Measurements from ENCODE around the gene ZNF823.
A peak's percentile ranks its signal among the peaks of the same experiment; 100 is the strongest.
"Not testable (repeated sequence)": the region's sequence is repeated elsewhere in the genome, so short reads cannot be mapped to it uniquely, and the experiment has no call there.

The ZNF823 gene

DNA sequence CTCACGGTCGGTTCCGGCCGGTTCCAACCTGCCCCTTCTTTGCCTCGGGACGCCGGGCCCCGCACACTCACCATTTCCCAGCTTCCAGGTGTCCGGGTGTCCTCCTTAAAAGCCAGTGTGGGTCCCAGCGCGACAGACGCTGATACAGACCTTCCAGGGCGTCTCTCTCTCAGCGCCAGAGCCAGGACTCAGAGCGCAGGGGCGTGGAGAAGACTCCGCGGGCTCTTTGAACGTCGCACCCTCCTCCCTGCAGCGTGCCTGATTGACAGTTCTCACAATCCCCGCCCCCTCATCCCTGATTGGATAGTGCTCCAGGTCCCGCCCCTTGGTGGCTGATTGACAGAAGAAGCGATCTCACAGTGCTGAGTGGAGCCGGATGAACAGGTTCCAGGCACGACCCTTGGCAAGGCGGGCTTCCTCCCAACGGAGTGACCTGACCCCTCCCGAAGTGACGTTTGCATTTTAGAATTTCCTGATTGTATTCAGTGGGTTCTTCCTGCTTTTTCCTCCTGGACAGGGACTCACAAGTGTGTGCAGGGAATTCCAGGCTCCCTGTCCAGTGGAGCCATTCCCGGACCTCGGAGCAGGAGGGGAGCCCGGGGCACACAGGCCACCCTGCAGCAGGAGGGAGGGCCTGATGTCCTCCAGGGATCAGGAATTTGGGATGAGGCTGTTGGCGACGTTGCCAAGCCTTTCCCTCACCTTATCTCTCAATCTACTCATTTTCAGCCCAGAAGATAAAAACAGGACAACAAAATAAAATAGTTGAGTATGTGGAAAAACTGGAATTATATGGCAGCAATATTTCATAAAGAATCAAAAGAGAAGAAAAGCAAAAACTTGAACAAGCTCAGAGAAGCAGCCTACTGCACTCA is at the start of gene ZNF823:
TSS of gene ZNF823 (minus strand) at position 201 of the 875 bp plus-strand sequence. CDS start at position 74, 127 bp downstream.
- peak; percentile 98 for DNase-seq

DNA sequence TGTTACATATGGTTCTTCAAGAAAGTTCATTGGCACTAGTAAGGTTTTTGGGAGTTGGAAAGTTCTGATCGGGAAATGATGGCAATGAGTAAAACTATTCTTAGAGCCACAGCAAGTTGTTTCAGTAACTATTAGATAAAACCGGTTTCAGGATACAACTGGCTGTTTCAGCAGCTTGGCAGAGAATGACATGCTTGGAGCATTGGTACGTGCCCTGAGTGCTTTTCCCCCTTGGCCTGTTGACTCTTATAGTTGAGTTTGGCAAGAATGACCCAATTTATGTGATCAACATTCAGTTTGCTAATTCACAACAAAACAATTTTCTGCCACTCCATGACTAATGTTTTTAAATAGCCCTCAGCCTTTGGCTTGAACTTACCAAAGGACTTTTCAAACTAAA is 48.8 kb upstream of the ZNF823 start:
- no peak for DNase-seq

DNA sequence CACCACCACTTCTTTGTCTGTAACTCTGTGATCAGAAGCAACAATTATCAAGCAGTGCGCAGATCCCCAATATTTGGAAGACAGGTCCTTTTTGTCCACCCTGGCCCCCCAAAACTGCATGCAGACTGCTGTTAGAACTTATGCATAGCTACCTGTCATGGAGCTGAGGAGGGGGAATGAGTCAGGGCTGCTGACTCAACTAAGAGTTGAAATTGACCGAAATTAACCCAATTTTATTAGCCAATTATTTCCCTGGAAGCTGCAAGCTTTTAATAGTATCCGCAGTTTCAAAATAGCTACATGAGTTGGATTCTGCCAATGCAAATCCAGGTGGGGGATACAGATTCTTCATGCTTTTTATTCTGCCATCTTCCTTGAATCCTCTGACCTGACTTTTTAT is 45.6 kb upstream of the ZNF823 start:
- DNase-seq, result no peak

DNA sequence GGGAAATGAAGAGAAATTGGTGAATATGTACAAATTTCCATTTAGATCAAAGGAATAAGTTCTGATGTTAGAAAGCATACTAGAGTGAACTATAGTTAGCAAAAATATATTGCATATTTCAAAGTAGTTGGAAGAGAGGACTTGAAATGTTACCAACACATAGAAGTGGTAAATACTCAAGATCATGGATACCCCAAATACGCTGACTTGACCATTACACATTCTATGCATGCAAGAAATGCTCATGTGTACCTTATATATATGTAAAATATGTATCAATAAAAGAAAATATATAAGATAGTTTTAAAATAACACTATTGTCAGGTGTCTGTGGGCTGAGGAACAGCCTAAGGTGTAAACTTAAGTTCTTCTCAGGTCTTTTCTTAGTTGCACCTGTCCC is 45.0 kb upstream of the ZNF823 start:
- DNase-seq, result no peak

DNA sequence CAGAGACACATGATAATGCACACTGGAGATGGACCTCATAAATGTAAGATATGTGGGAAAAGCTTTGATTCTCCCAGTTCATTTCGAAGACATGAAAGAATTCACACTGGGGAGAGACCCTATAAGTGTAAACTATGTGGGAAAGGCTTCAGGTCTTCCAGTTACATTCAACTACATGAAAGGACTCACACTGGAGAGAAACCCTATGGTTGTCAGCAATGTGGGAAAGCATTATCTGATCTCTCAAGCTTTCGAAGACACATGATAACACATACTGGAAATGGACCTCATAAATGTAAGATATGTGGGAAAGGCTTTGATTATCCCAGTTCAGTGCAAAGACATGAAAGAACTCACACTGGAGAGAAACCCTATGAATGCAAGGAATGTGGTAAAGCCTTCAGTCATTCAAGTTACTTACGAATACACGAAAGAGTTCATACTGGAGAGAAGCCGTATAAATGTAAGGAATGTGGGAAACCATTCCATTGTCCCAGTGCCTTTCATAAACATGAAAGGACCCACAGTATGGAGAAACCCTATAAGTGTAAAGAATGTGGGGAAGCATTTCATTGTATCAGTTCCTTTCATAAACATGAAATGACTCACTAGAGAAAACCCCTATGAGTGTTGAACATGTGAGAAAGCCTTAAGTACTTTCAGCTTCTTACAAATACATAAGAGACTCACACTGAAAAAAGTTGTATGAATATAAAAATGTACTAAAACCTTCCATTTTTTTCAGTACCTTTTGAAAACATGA is 42.7 kb upstream of the ZNF823 start:
- DNase-seq, result no peak

DNA sequence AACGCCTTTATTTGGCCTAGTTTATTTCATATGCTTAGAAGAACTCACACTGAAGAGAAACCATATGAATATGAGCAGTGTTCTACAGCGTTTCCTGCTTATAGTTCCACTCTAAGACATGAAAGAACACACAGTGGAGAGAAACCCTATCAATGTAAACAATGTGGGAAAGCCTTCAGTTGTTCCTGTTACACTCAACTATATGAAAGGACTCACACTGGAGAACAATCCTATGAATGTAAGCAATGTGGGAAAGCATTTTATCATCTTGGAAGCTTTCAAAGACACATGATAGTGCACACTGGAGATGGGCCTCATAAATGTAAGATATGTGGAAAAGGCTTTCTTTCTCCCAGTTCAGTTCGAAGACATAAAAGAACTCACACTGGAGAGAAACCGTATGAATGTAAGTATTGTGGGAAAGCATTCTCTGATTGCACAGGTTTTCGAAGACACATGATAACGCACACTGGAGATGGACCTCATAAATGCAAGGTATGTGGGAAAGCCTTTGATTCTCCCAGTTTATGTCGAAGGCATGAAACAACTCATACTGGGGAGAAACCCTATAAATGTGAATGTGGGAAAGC is 41.8 kb upstream of the ZNF823 start:
- no peak for DNase-seq

DNA sequence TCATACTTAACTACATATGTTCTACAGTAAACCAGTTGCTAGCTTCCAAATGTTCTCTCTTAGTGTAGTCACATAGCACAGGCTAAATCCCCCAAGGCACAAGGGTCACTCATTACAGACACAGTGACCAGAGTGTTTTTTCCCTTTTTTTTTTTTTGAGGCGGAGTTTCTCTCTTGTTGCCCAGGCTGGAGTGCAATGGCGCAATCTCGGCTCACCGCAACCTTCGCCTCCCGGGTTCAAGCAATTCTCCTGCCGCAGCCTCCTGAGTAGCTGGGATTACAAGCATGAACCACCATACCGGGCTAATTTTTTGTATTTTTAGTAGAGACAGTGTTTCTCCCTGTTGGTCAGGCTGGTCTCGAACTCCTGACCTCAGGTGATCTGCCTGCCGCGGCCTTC is 37.9 kb upstream of the ZNF823 start:
- not testable (repeated sequence) for DNase-seq

DNA sequence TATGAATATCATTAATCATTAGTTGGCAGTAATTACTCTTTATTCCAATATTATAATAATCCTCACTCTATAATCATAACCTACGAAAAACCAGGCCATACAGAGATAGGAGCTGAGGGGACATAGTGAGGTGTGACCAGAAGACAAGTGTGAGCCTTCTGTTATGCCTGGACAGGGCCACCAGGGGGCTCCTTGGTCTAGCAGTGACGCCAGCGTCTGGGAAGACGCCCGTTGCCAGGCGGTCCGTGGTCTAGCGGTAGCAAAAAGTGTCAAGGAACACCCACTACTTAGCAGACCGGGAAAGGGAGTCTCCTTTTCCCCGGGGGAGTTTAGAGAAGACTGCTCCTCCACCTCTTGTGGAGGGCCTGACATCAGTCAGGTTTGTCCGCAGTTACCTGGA is 32.8 kb upstream of the ZNF823 start:
- DNase-seq, result not testable (repeated sequence)

DNA sequence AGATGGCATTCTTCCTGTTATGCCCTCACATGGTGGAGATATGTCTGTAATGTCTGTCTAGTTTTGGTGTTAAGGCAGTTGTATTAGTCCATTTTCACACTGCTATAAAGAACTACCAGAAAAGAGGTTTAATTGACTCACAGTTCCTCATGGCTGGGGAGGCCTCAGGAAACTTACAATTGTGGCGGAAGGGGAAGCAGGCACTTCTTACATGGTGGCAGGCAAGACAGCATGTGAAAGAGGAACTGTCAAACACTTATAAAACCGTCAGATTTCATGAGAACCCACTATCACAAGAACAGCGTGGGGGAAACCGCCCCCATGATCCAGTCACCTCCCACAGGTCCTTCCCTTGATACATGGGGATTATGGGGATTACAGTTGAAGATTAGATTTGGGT is 31.2 kb upstream of the ZNF823 start:
- DNase-seq, result no peak

DNA sequence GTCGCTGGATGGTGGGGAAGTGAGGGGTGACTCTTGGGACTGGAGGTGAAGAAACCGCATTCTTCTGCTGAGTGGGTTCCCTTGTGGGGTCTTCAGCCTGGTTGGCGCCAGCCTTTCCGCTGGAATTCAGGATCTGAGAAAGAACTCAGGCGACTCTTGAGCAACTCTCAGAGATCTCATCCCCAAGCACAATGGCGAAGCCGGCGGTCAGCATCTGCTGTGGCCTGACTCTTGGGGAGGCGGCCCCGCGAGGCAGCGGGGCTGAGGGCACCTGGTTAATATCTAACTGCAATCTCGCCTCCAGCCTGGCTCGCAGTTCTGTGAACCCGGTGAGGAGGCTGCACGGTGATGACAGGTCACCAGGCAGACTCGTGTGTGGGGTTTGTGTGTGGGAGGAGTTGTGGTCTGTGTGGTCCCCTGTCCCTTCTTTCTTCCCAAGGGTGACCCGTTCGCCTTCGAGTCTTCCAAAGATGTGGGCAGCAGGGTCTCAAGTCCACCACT is 28.9 kb upstream of the ZNF823 start:
- peak; percentile 25 for DNase-seq

DNA sequence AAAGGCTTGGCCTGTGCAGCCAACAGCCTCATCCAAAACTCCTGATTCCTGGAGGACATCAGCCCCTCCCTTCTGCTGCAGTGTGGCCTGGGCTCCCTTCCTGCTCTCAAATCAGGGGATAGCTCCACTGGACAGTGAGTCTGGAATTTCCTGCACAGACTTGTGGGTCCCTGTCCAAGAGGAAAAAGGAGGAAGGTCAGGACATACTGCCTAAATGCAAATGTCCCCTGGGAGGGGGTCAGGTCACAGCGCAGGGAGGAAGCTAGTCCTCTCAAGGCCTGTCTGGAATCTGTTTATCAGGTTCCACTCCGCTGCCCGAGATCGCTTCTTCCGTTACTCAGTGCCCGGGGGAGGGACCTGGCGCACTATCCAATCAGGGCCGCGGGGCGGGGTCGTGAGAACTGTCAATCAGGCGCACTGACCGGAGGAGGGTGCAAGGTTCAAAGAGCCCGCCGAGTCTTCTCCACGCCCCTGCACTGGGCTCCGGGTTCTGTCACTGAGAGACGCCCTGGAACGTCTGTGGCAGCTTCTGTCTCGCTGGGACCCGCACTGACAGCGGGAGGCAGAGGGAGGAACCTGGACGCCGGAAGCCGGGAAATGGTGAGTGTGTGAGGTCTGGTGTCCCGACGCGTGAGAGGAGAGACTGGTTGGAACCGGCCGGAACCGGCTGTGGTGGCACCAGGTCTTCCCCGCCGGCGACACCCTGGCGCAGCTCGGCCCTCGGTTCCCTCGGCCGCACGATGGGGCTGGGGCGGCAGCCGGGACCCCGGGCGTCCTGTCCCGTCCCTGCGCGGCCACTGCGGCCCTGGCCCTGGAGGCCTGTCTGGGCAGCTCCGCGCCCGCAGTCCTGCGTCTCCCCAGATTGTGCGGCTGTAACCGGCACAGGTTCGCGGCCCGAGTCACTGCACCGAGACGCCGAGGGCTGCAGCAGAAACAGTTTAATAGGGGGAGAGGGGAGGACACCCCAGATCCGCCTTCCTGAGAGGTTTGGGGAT is 28.1 kb upstream of the ZNF823 start, which contains the start of gene ZNF441:
TSS of gene ZNF441 (plus strand) at position 404 of the 995 bp plus-strand sequence. CDS start at position 598, 194 bp downstream.
- peak; percentile 95 for DNase-seq

DNA sequence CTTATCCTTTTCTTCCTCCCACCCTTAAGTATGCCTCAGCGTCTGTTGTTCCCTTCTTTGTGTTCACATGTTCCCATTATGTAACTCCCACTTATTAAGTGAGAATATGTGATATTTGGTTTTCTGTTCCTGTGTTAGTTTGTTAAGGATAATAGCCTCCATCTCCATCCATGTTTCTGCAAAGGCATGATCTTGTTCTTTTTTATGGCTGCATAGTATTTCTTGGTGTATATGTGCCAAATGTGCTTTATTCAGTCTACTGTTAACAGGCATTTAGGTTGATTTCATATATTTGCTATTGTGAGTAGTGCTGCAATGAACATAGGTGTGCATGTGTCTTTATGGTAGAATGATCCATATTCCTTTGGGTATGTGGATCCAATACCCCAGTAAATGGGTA is 24.9 kb upstream of the ZNF823 start:
- DNase-seq, result no peak

DNA sequence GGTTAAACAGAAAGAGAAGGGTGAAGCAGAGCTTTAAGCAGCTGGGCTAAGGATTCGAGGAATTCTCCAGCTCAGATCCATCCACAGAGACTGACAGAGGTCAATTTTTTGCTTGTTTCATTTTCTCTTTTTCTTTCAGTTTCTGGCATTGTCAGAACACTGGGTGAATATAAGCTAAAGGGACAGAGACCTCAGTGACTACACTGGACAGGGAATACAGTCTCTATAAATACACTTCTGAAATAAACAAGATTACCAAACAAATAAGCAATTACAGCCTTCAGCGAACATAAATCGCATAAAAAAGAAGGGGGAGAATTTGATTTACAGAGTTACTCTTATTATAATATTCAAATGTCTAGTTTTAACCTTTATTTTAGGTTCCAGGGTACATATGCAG is 24.4 kb upstream of the ZNF823 start:
- DNase-seq, result no peak

DNA sequence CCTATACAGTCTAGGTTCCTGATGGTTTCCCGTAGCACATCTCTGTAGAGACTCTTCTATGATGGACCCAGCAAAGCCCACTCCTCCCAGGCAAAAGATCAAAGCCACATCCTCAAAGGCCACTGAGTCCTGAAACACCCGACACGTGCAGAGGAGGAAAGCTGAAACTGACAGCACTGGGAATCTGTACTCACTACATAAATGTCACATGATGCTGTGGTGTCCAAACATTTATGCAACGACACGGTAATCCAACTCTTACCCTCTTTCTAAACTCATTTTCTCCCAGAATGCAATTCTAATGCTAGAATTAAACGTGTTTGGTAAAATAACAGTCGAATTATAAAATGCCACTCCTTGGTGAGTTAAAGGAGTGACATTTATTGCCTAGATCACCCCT is 21.1 kb upstream of the ZNF823 start:
- DNase-seq, result no peak

DNA sequence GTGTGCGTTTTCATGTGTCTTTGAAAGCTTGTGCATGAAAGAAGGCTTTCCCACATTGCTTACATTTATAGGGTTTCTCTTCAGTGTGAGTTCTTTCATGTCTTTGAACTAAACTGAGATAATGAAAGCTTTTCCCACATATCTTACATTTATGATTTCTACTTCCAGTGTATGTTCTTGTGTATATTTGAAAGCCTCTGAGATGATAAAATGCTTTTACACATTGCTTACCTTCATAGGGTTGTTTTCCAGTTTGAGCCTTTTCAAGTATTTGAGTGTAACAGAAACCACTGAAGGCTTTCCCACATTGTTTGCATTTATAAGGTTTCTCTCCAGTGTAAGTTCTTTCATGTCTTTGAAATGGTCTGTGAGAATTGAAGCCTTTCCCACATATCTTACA is 18.2 kb upstream of the ZNF823 start:
- DNase-seq, result no peak

DNA sequence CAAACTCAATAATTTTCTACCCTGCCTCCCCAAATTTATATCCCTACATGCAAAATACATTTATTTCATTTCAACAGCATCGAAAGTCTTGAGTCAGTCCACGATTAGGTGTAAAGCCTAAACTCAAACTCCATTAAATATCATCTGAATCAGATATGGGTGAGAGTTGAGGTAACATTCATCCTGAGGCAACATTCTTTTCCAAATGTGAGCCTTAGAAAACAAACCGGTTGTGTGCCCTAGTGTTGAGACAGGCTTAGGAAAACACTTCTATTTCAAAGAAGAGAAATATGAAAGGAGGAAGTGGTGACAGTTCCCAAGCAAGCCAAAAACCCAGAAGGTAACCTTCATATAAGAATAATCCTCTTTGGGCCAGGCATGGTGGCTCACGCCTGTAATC is 15.9 kb upstream of the ZNF823 start:
- no peak for DNase-seq

DNA sequence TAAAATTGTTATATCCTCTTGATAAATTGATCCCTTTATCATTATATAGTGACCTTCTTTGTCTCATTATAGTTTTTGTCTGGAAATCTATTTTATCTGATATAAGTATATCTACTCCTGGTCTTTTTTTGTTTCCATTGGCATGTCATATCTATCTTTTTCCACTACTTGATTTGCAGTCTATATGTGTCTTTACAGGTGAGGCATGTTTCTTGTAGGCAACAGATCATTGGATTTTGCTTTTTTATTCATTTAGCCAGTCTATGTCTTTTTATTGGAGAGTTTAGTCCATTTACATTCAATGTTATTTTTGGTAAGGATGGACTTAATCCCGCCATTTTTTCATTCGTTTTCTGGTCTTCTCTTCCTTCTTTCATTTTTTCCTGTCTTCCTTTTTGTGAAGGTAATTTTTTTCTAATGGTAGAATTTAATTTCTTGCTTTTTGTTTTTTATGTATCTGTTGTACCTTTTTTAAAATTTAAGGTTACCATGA is 13.5 kb upstream of the ZNF823 start:
- no peak for DNase-seq

DNA sequence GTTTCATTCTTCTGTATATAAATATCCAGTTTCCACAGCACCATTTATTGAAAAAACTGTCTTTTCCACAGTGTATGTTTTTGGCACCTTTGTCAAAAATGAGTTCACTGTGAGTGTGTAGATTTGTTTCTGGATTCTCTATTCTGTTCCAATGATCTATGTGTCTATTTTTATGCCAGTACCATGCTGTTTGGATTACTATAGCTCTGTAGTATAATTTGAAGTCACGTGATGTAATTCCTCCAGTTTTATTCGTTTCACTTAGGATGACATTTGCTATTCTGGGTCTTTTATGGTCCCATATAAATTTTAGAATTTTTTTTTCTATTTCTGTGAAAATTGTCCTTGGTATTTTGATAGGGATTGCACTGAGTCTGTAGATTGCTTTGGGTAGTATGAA is 11.0 kb upstream of the ZNF823 start:
- DNase-seq, result no peak

DNA sequence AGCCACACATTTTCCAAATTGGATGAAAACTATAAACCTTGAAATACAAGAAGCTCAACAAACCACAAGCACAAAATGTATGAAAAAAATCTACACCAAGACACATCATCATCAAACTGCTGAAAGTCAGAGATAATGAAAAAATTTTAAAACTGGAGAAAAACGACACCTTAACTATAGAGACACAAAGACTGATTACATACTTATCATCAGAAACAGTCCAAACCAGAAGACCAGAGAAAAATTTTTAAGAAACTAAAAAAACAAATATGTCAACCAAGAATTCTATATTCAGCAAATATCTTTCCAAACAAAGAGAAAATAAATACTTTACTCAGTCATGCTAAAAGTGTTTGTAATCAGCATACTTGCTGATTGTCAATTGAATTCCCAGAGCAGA is 8.5 kb upstream of the ZNF823 start:
- no peak for DNase-seq

DNA sequence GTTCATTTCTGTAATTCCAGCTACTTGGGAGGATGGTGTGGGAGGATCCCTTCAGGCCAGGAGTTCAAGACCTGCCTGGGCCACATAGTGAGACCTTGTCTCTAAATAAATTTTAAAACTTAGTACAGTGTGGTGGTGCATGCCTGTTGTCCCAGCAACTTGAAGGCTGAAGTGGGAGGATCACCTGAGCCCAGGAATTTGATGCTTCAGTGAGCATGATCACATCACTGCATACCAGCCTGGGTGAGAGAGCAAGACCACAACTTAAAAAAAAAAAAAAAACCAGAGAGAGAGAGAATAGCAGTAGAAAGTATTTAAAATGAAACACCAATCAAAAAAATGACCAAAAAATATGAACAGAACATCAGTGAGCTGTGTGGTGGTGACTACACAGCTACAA is 7.1 kb upstream of the ZNF823 start:
- DNase-seq, result no peak

DNA sequence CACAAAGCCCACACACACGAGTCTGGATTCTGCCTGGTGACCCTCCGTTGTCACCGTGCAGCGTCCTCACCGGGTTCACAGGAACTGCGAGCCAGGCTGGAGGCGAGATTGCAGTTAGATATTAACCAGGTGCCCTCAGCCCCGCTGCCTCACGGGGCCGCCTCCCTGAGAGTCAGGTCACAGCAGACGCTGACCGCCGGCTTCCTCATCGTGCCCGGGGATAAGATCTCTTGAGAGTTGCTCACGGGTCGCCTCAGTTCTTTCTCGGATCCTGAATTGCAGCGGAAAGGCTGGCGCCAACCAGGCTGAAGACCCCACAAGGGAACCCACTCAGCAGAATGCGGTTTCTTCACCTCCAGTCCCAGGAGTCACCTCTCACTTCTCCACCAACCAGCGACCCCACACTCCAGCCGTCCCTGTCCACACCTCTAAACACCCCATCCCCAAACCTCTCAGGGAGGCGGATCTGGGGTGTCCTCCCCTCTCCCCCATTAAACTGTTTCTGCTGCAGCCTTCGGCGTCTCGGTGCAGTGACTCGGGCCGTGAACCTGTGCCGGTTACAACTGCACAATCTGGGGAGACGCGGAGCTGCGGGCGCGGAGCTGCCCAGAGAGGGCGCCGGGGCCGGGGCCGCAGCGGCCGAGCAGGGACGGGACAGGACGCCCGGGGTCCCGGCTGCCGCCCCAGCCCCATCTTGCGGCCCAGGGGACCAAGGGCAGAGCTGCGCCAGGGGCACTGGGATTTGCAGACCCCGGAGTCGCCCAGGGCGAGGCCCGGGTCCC is 591 bp downstream of the ZNF823 start:
- peak; percentile 32 for DNase-seq

All from stimulated activated CD4-positive, alpha-beta T cell treated with anti-CD3 and anti-CD28 coated beads, Interleukin-4, amount 100 ng/mL, for 24 hours (primary cell).